ENCODE results near the gene TMEM106A. TPM values are rescaled to one million over a fixed set of nuclear protein-coding genes. Genes with fewer than 3 reads are reported as not detected.
A peak's percentile ranks its signal among the peaks of the same experiment; 100 is the strongest.

Gene TMEM106A
- total RNA-seq, 2 experiments from 2014 or later: 6.3 to 6.4 TPM

GRCh38 chr17:43171586-43172487 lies 39.8 kb upstream of the TMEM106A start:
- no peaks in the 10 kb centered on the region for H3K9me3 Mint-ChIP-seq
- H3K27ac Mint-ChIP-seq: no peak overlapping the region
- H3K36me3 Mint-ChIP-seq (ENCODE audit: low read depth): peaks cover 23% of the 10 kb centered on the region
- DNase-seq (peak in 4 of 14 experiments; percentile 10 to 59 (median 40)), ATAC-seq (ENCODE audit: poor library complexity) (no peak)
- peaks cover 49% of the 10 kb centered on the region for H3K4me1 ChIP-seq (ENCODE audit: insufficient read depth, low read length)
- H3K27me3 Mint-ChIP-seq: no peaks in the 10 kb centered on the region
- peak overlapping the region; percentile 98 for H3K27ac ChIP-seq (ENCODE audit: low read depth in 1 of 2, low read length in 2 of 2)
- no peaks in the 10 kb centered on the region for H3K27me3 ChIP-seq (ENCODE audit: control insufficient read depth in 1 of 2, insufficient read depth in 2 of 2, low read length in 2 of 2)
- no peaks in the 10 kb centered on the region for H3K9me3 ChIP-seq (ENCODE audit: control insufficient read depth in 1 of 2, insufficient read depth in 1 of 2, low read length in 2 of 2)
- peak; percentile 16 for TF ChIP-seq CTCF (IDR thresholded peaks at IDR 0.05)
- H3K36me3 ChIP-seq (ENCODE audit: insufficient read depth, low read length): peaks cover 14% of the 10 kb centered on the region
- peaks cover 36% of the 10 kb centered on the region for H3K4me1 Mint-ChIP-seq (ENCODE audit: low read depth)
- intact Hi-C loops (cut with DNase I, micrococcal nuclease): loop anchor here (1.0 to 5.0 kb wide), 7 partner anchors 39 to 311 kb away; partner anchors contain the start of genes DHX8 (in 2 of the 2), TMEM106A (in 2 of the 2) and RPL27 (in 1 of the 2)
- H3K4me3 ChIP-seq (ENCODE audit: low read length): peak overlapping the region; percentile 71
- CTCF ChIA-PET: interaction anchor here (0.7 to 1.4 kb wide), 9 partner anchors 40 to 348 kb away, joined by 3 to 10 read pairs (median 3); partner anchors contain the start of genes BECN1, DHX8, IFI35 and RPL27
- no peak overlapping the region for H3K4me3 Mint-ChIP-seq
- POLR2A ChIA-PET: interaction anchor here (0.5 to 2.3 kb wide), 27 partner anchors 12 to 1483 kb away, joined by 3 to 25 read pairs (median 4); partner anchors contain the start of genes BECN1, BRCA1, DHX8 and EIF1

- Histone ChIP-seq H3K9me3 (ENCODE audit: control insufficient read depth in 1 of 2, insufficient read depth in 1 of 2, low read length in 2 of 2) (no peaks in the 10 kb centered on the region), H3K27ac (ENCODE audit: low read depth in 1 of 2, low read length in 2 of 2) (peak overlapping the region; percentile 3 to 25), H3K4me3 (ENCODE audit: low read length) (no peak overlapping the region), H3K36me3 (ENCODE audit: insufficient read depth, low read length) (peaks cover 49% of the 10 kb centered on the region), H3K27me3 (ENCODE audit: control insufficient read depth in 1 of 2, insufficient read depth in 2 of 2, low read length in 2 of 2) (no peaks in the 10 kb centered on the region), H3K4me1 (ENCODE audit: insufficient read depth, low read length) (peaks cover 38% of the 10 kb centered on the region)
- H3K9me3 Mint-ChIP-seq: no peaks in the 10 kb centered on the region
- no peak for TF ChIP-seq CTCF (IDR thresholded peaks at IDR 0.05)
- no peaks in the 10 kb centered on the region for H3K27me3 Mint-ChIP-seq
- no peak for ATAC-seq (ENCODE audit: poor library complexity)
- POLR2A ChIA-PET: no interaction called here
- peaks cover 45% of the 10 kb centered on the region for H3K4me1 Mint-ChIP-seq (ENCODE audit: low read depth)
- H3K27ac Mint-ChIP-seq: peak overlapping the region; percentile 76
- intact Hi-C loops (cut with DNase I, micrococcal nuclease): no loop called here
- H3K4me3 Mint-ChIP-seq: peak overlapping the region; percentile 59
- CTCF ChIA-PET: no interaction called here
- no peak for DNase-seq
- peaks cover 59% of the 10 kb centered on the region for H3K36me3 Mint-ChIP-seq (ENCODE audit: low read depth)
Measured at GRCh38 chr17:43175213-43176118, 36.2 kb upstream of the TMEM106A start.

GRCh38 chr17:43176119-43176570 lies 35.5 kb upstream of the TMEM106A start:
- peak; percentile 13 for ATAC-seq (ENCODE audit: poor library complexity)
- Mint-ChIP-seq H3K27ac (peak overlapping the region; percentile 76), H3K27me3 (no peaks in the 10 kb centered on the region), H3K9me3 (no peaks in the 10 kb centered on the region), H3K4me3 (peak overlapping the region; percentile 59), H3K36me3 (ENCODE audit: low read depth) (peaks cover 63% of the 10 kb centered on the region), H3K4me1 (ENCODE audit: low read depth) (peaks cover 45% of the 10 kb centered on the region)
- no peaks in the 10 kb centered on the region for H3K27me3 ChIP-seq (ENCODE audit: control insufficient read depth in 1 of 2, insufficient read depth in 2 of 2, low read length in 2 of 2)
- peaks cover 38% of the 10 kb centered on the region for H3K4me1 ChIP-seq (ENCODE audit: insufficient read depth, low read length)
- ChIA-PET CTCF (no interaction called here), POLR2A (no interaction called here)
- no peak for TF ChIP-seq CTCF (IDR thresholded peaks at IDR 0.05)
- H3K27ac ChIP-seq (ENCODE audit: low read depth in 1 of 2, low read length in 2 of 2): peak overlapping the region; percentile 3 to 25
- no peaks in the 10 kb centered on the region for H3K9me3 ChIP-seq (ENCODE audit: control insufficient read depth in 1 of 2, insufficient read depth in 1 of 2, low read length in 2 of 2)
- peak in 1 of 14 experiments; percentile 27 for DNase-seq
- H3K4me3 ChIP-seq (ENCODE audit: low read length): no peak overlapping the region
- intact Hi-C loops (cut with DNase I, micrococcal nuclease): no loop called here
- peaks cover 56% of the 10 kb centered on the region for H3K36me3 ChIP-seq (ENCODE audit: insufficient read depth, low read length)

Measured in CD4-positive, alpha-beta T cell (primary cell).